K562 (cell line): ENCODE measurements around the gene ACSF3. TPM values are rescaled to one million over a fixed set of nuclear protein-coding genes. Genes with fewer than 3 reads are reported as not detected.

ENCODE experiments used
- ATAC-seq: fragments of 200-7000 bp; cut with Tn5 transposase; 3 replicates; pipeline ENCODE4 v1.9.1; 2020; ENCODE audit warnings: moderate library complexity
- BruUV-seq: library from RNA; stranded (reverse); fragments of 400-500 nt; replicated peaks from 2 replicates; lab custom pipeline; 2021; lab: Mats Ljungman, UMichigan
- CTCF ChIA-PET: fragments of 300-600 bp; formaldehyde crosslinking; extraction: SDS; loops from one replicate; lab custom pipeline; 2021; ENCODE audit warnings: low intra/inter-chr PET ratio; lab: Yijun Ruan, JAX
- POLR2A ChIA-PET: fragments of 300-600, 350-650 bp; sonication (Branson Sonifier 250); formaldehyde crosslinking; extraction: SDS; loops from one replicate; lab custom pipeline; 2021; ENCODE audit warnings: antibody characterized with exemption, inconsistent platforms; lab: Yijun Ruan, JAX
- DNase-seq, 4 experiments: peaks; one replicate each; pipeline versions ENCODE4 v3.0.0 to v3.0.0-alpha.2; 2011 to 2018; ENCODE audit warnings: low spot score in 3 of 4, mixed read lengths in 3 of 4; ENCODE audit errors: extremely low read depth in 1 of 4
- FAIRE-seq: peaks from 2 replicates; lab custom pipeline; 2011; peaks lifted over from hg19 to GRCh38; lab: Jason Lieb, UNC
- H2AFZ ChIP-seq: 2 replicates; pipeline ENCODE4 v1.6.0; 2011; ENCODE audit warnings: low read depth, low read length, control low read depth, inconsistent platforms
- H3K27ac ChIP-seq: fragments of 200-600 bp; 3 replicates; pipeline ENCODE4 v1.8.0; 2011; ENCODE audit warnings: low read depth, mild to moderate bottlenecking, control low read depth, inconsistent platforms, low read length, moderate library complexity, mixed read lengths; ENCODE audit errors: extremely low read depth
- H3K27me3 ChIP-seq, 2 experiments: fragments of 300-600 bp in 1 of 2; 2 replicates in 1 of 2; 3 replicates in 1 of 2; pipeline versions ENCODE4 v1.6.0 to v1.8.0; 2011; ENCODE audit warnings: inconsistent platforms in 2 of 2, low read length in 2 of 2, mild to moderate bottlenecking in 1 of 2, mixed read lengths in 1 of 2, moderate library complexity in 1 of 2; ENCODE audit not compliant: control insufficient read depth in 2 of 2, insufficient read depth in 2 of 2
- H3K36me3 ChIP-seq: fragments of 300-600 bp; 3 replicates; pipeline ENCODE4 v1.8.0; 2011; ENCODE audit warnings: mild to moderate bottlenecking, low read length, inconsistent platforms; ENCODE audit not compliant: control insufficient read depth, insufficient read depth
- H3K4me1 ChIP-seq, 2 experiments: fragments of 200-600 bp in 1 of 2; replicated peaks in 1 of 2; 2 replicates in 1 of 2; 3 replicates in 1 of 2; pipeline versions ENCODE4 v1.5.1 to v1.8.0; 2011; ENCODE audit warnings: inconsistent platforms in 2 of 2, low read length in 2 of 2, mild to moderate bottlenecking in 1 of 2, mixed read lengths in 1 of 2, moderate library complexity in 1 of 2; ENCODE audit not compliant: control insufficient read depth in 2 of 2, insufficient read depth in 2 of 2
- H3K4me2 ChIP-seq: 2 replicates; pipeline ENCODE4 v1.6.1; 2011; ENCODE audit warnings: low read length, control low read depth, inconsistent platforms, mixed read lengths; ENCODE audit not compliant: insufficient read depth
- H3K4me3 ChIP-seq: fragments of 200-600 bp; sonication (generic), shearing (Covaris generic); 2 replicates; pipeline ENCODE4 v1.5.1; 2016; ENCODE audit warnings: control low read depth, inconsistent platforms
- H3K79me2 ChIP-seq: fragments of 200-600 bp; 3 replicates; pipeline ENCODE4 v1.8.0; 2011; ENCODE audit warnings: low read length, inconsistent platforms; ENCODE audit not compliant: control insufficient read depth, insufficient read depth
- H3K9ac ChIP-seq, 2 experiments: 2 replicates each; pipeline versions ENCODE4 v1.6.0 to v1.6.1; 2011; ENCODE audit warnings: low read depth in 2 of 2, low read length in 2 of 2, control low read depth in 1 of 2, inconsistent platforms in 1 of 2, mild to moderate bottlenecking in 1 of 2, mixed read lengths in 1 of 2; ENCODE audit not compliant: insufficient read depth in 1 of 2
- H3K9me1 ChIP-seq: one replicate; pipeline ENCODE4 v1.6.0; 2011; ENCODE audit warnings: inconsistent platforms, mild to moderate bottlenecking, low read length, moderate library complexity; ENCODE audit not compliant: control insufficient read depth, insufficient read depth
- H3K9me3 ChIP-seq: replicated peaks from 2 replicates; pipeline ENCODE4 v1.5.1; 2011; ENCODE audit warnings: low read depth, low read length, inconsistent platforms; ENCODE audit not compliant: control insufficient read depth, insufficient read depth
- H4K20me1 ChIP-seq: replicated peaks from 2 replicates; pipeline ENCODE4 v1.6.1; 2011; ENCODE audit warnings: low read length, inconsistent platforms, mixed read lengths; ENCODE audit not compliant: control insufficient read depth, insufficient read depth
- DEAF1 ChIP-seq: fragments of 450-650 bp; formaldehyde crosslinking; IDR thresholded peaks from 2 replicates; pipeline ENCODE4 v1.4.0; 2020; ENCODE audit warnings: mild to moderate bottlenecking, moderate library complexity
- ELK1 ChIP-seq: sonication (generic); formaldehyde crosslinking; IDR thresholded peaks from 2 replicates; pipeline ENCODE4 v1.8.1; 2022; ENCODE audit warnings: missing genetic modification reagents
- FOXP1 ChIP-seq: sonication (generic); formaldehyde crosslinking; IDR thresholded peaks from 2 replicates; pipeline ENCODE4 v1.8.0; 2022; ENCODE audit warnings: mild to moderate bottlenecking, missing genetic modification reagents
- HMGN3 ChIP-seq: IDR thresholded peaks from 2 replicates; pipeline ENCODE4 v1.6.1; 2011; ENCODE audit warnings: borderline replicate concordance, low read depth, mild to moderate bottlenecking, mixed read lengths, low read length; ENCODE audit not compliant: insufficient read length; ENCODE audit errors: extremely low read depth
- JUND ChIP-seq, 2 experiments: IDR thresholded peaks; 2 replicates in 1 of 2; 3 replicates in 1 of 2; pipeline ENCODE4 v1.6.1; 2011; ENCODE audit warnings: borderline replicate concordance in 2 of 2, low read depth in 2 of 2, low read length in 2 of 2, improper control_type of control experiment in 1 of 2, missing biosample characterization in 1 of 2, missing genetic modification characterization in 1 of 2, missing genetic modification reagents in 1 of 2
- NFIC ChIP-seq: fragments of 450-650 bp; IDR thresholded peaks from 2 replicates; pipeline ENCODE4 v1.6.1; 2017; ENCODE audit warnings: mild to moderate bottlenecking, inconsistent platforms
- PML ChIP-seq: IDR thresholded peaks from 2 replicates; pipeline ENCODE4 v1.6.1; 2012; ENCODE audit warnings: low read length, inconsistent platforms
- POLR2H ChIP-seq: IDR thresholded peaks from 2 replicates; pipeline ENCODE4 v1.6.1; 2016; ENCODE audit warnings: missing genetic modification characterization, low read depth, mild to moderate bottlenecking, control low read depth, missing compliant biosample characterization, moderate library complexity
- POLR3A ChIP-seq: IDR thresholded peaks from 2 replicates; pipeline ENCODE4 v1.6.1; 2011; ENCODE audit warnings: borderline replicate concordance, mild to moderate bottlenecking, moderate library complexity; ENCODE audit not compliant: insufficient read length, insufficient read depth; ENCODE audit errors: extremely low read depth
- RAD51 ChIP-seq: fragments of 450-650 bp; IDR thresholded peaks from 2 replicates; pipeline ENCODE4 v1.7.1; 2016; ENCODE audit warnings: low read depth, mild to moderate bottlenecking, borderline replicate concordance
- RUNX1 ChIP-seq: sonication (generic); IDR thresholded peaks from 2 replicates; pipeline ENCODE4 v1.6.1; 2016; ENCODE audit warnings: antibody characterized with exemption, low read depth
- SOX6 ChIP-seq: fragments of 450-650 bp; IDR thresholded peaks from 2 replicates; pipeline ENCODE4 v1.6.1; 2014; ENCODE audit warnings: mild to moderate bottlenecking
- TAF1 ChIP-seq: IDR thresholded peaks from 2 replicates; pipeline ENCODE4 v1.6.1; 2011; ENCODE audit warnings: mild to moderate bottlenecking, low read length, moderate library complexity; ENCODE audit not compliant: insufficient read depth, control insufficient read depth, severe bottlenecking; ENCODE audit errors: extremely low read depth
- TFAM ChIP-seq: fragments of 250-450 bp; sonication (Bioruptor Pico); conservative IDR thresholded peaks from 2 replicates; pipeline ENCODE4 v1.5.0; 2021; ENCODE audit warnings: mild to moderate bottlenecking, moderate library complexity
- ZBTB34 ChIP-seq: fragments of 250-450 bp; sonication (Bioruptor Pico); IDR thresholded peaks from 2 replicates; pipeline ENCODE4 v1.8.0; 2021; ENCODE audit warnings: mild to moderate bottlenecking, moderate library complexity
- ZNF695 ChIP-seq: fragments of 450-650 bp; formaldehyde crosslinking; IDR thresholded peaks from 2 replicates; pipeline ENCODE4 v1.4.0; 2020; ENCODE audit warnings: mild to moderate bottlenecking, moderate library complexity
- ZNF780A ChIP-seq: fragments of 250-450 bp; sonication (Bioruptor Pico); IDR thresholded peaks from 2 replicates; pipeline ENCODE4 v1.5.0; 2021; ENCODE audit warnings: mild to moderate bottlenecking
- ZNF79 ChIP-seq: fragments of 250-450 bp; sonication (Bioruptor Pico); IDR thresholded peaks from 2 replicates; pipeline ENCODE4 v1.4.0; 2020; ENCODE audit warnings: low read depth, mild to moderate bottlenecking, moderate library complexity
- WGBS: fragments of 100-300 bp; shearing (Covaris generic); methylation state at CpG from one replicate; pipeline ENCODE4 v1.1.6; 2016; ENCODE audit warnings: low coverage, mixed read lengths; ENCODE audit not compliant: insufficient coverage; ENCODE audit errors: missing lambda C conversion rate; 5-methylcytosine and 5-hydroxymethylcytosine counted together
- in situ Hi-C: fragments of 300-500 bp; cut with MboI; formaldehyde crosslinking; loops from 4 replicates; pipeline ENCODE4 v1.15.0; 2018; ENCODE audit warnings: inconsistent platforms, mixed read lengths
- intact Hi-C: fragments of 100-400 bp; cut with micrococcal nuclease; formaldehyde crosslinking; loops from 2 replicates; pipeline ENCODE4 v1.14.2; 2022
- polyA plus RNA-seq, 8 experiments: library from polyadenylated mRNA; depleted of rRNA in 4 of 8; stranded (reverse) in 5 of 8; unstranded in 3 of 8; fragments of >200 nt; fragmentation: Nextera tagmentation in 2 of 8; fragmentation: Illumina TruSeq in 1 of 8; extraction: Ambion mirVana in 2 of 8; extraction: Trizol in 1 of 8; gene quantifications; 2 replicates each; pipeline versions ENCODE4 v1.2.1 to v1.2.3, GENCODE V29; 2011 to 2014; ENCODE audit warnings: inconsistent platforms in 1 of 8, missing spikeins in 1 of 8
- total RNA-seq, 7 experiments: library from RNA; depleted of rRNA in 6 of 7; stranded (reverse); fragments of >200 nt in 6 of 7; fragmentation: Illumina TruSeq in 2 of 7; extraction: Trizol in 2 of 7; gene quantifications; 2 replicates each; pipeline versions ENCODE4 v1.2.1 to v1.2.3, GENCODE V29; 2011 to 2021; ENCODE audit warnings: low replicate concordance in 1 of 7

ACSF3 gene
- total and polyA plus RNA-seq, 9 of the 15 experiments (the other 6 are each of a cell fraction or from before 2014, with no cell fraction given), result 0.77 to 32.8 (median 14.7) TPM

GRCh38 chr16:89139907-89140361, 46.3 kb downstream of the ACSF3 start (continued):
- no peak for TF ChIP-seq TFAM

GRCh38 chr16:89140401-89140800, 46.7 kb downstream of the ACSF3 start:
- intact Hi-C loops, result no loop called here
- 89% methylated on average over 13 of the region's 13 CpGs for WGBS
- in situ Hi-C loops, result no loop called here
- no TSS peak for BruUV-seq
- Histone ChIP-seq H3K27me3 (no peaks in the 10 kb centered on the region), H3K4me1 (peaks cover 0 to 18% of the 10 kb centered on the region in 2 experiments; a peak in 2 of 5 replicates), H2AFZ (no peak overlapping the region)
- TF ChIP-seq ZNF79 (CRISPR knock-in tag) (no peak), POLR3A (no peak), JUND (IDR thresholded peaks at IDR 0.05; ENCODE audit: borderline replicate concordance, low read depth, low read length) (no peak), JUND (tag; IDR thresholded peaks at IDR 0.05; ENCODE audit: borderline replicate concordance, low read depth, low read length) (no peak), ELK1 (no peak), RAD51 (no peak), FOXP1 (no peak), POLR2H (no peak), DEAF1 (CRISPR knock-in tag) (no peak), RUNX1 (no peak), ZBTB34 (no peak), TAF1 (no peak), PML (no peak), ZNF695 (no peak), HMGN3 (no peak), NFIC (no peak), SOX6 (no peak), ZNF780A (CRISPR knock-in tag) (no peak)
- TF ChIP-seq, all 486 proteins: peak for 0
- Histone ChIP-seq H3K79me2 (no peaks in the 10 kb centered on the region), H3K4me2 (no peak overlapping the region), H3K9ac (no peak overlapping the region), H3K9me3 (no peaks in the 10 kb centered on the region), H3K36me3 (peaks cover 38% of the 10 kb centered on the region; the same call in 2 of the 3 replicates), H3K4me3 (no peak overlapping the region), H3K27ac (no peak overlapping the region), H3K9me1 (no peaks in the 10 kb centered on the region), H4K20me1 (no peaks in the 10 kb centered on the region)
- ChIA-PET CTCF (no interaction called here), POLR2A (no interaction called here)
- DNase-seq (no peak), FAIRE-seq (no peak), ATAC-seq (no peak)
